Fibroblast of skin of right biceps (primary cell): Measurements from ENCODE around the gene RNF7.
A peak's percentile ranks its signal among the peaks of the same experiment; 100 is the strongest.
"Not testable (repeated sequence)": the region's sequence is repeated elsewhere in the genome, so short reads cannot be mapped to it uniquely, and the experiment has no call there.

Source experiments
- DNase-seq: peaks from one replicate; pipeline ENCODE4 v3.0.0-alpha.2; 2013

The RNF7 gene

GRCh38 chr3:141735770-141736465 lies 2.2 kb upstream of the RNF7 start:
- no peak for DNase-seq

- no peak for DNase-seq
These were observed 1.0 kb upstream of the RNF7 start for GRCh38 chr3:141737093-141737492.

- no peak for DNase-seq
These were observed 448 bp upstream of the RNF7 start for GRCh38 chr3:141737678-141738021.

- DNase-seq, result peak; percentile 55
These were observed 829 bp downstream of the RNF7 start for GRCh38 chr3:141738891-141739363.

- no peak for DNase-seq
These were observed 1.6 kb downstream of the RNF7 start for GRCh38 chr3:141739731-141740130.

- DNase-seq, result no peak
These were observed 2.3 kb downstream of the RNF7 start for GRCh38 chr3:141740349-141740748.

GRCh38 chr3:141743305-141743704 lies 5.2 kb downstream of the RNF7 start:
- no peak for DNase-seq

- no peak for DNase-seq
These were observed 8.9 kb downstream of the RNF7 start for GRCh38 chr3:141746962-141747361.

GRCh38 chr3:141753399-141753798 lies 15.3 kb downstream of the RNF7 start:
- DNase-seq, result no peak

- no peak for DNase-seq
These were observed 15.9 kb downstream of the RNF7 start for GRCh38 chr3:141754032-141754431.

- DNase-seq, result not testable (repeated sequence)
These were observed 24.5 kb downstream of the RNF7 start for GRCh38 chr3:141762552-141762951.

- DNase-seq, result no peak
These were observed 25.1 kb downstream of the RNF7 start, which contains the start of gene GRK7 for GRCh38 chr3:141763088-141763750. Gene GRK7, plus strand, starts transcription at chr3:141763408. Its CDS starts 14,877 bp downstream, at chr3:141778285.

- DNase-seq, result no peak
These were observed 25.9 kb downstream of the RNF7 start for GRCh38 chr3:141764045-141764444.

- no peak for DNase-seq
These were observed 26.4 kb downstream of the RNF7 start for GRCh38 chr3:141764465-141764864.

- DNase-seq, result peak; percentile 5
These were observed 26.9 kb downstream of the RNF7 start for GRCh38 chr3:141764986-141765385.

- no peak for DNase-seq
These were observed 29.0 kb downstream of the RNF7 start for GRCh38 chr3:141767066-141767465.

- no peak for DNase-seq
These were observed 31.3 kb downstream of the RNF7 start for GRCh38 chr3:141769221-141769894.

- no peak for DNase-seq
These were observed 35.6 kb downstream of the RNF7 start for GRCh38 chr3:141773676-141774075.

- no peak for DNase-seq
These were observed 38.3 kb downstream of the RNF7 start for GRCh38 chr3:141776376-141776775.

- no peak for DNase-seq
These were observed 38.8 kb downstream of the RNF7 start for GRCh38 chr3:141776885-141777284.

GRCh38 chr3:141777957-141778813 lies 40.1 kb downstream of the RNF7 start:
- no peak for DNase-seq

- DNase-seq, result no peak
These were observed 41.6 kb downstream of the RNF7 start for GRCh38 chr3:141779667-141780066.

- no peak for DNase-seq
These were observed 44.4 kb downstream of the RNF7 start for GRCh38 chr3:141782386-141782932.
